ENCODE results near the gene NOVA2. TPM values are rescaled to one million over a fixed set of nuclear protein-coding genes. Genes with fewer than 3 reads are reported as not detected.

NOVA2 gene
- total RNA-seq, 1 experiment from 2014 or later, result 11.3 TPM

- peak; percentile 75 for DNase-seq (ENCODE audit: low spot score)
- Mint-ChIP-seq H3K27me3 (ENCODE audit: low read depth) (peaks cover 6% of the 10 kb centered on the region; the same call in 1 of the 2 replicates), H3K9me3 (no peaks in the 10 kb centered on the region), H3K27ac (peak overlapping the region; percentile 87), H3K4me1 (peaks cover 22% of the 10 kb centered on the region), H3K4me3 (peak overlapping the region; percentile 85), H3K36me3 (peaks cover 6% of the 10 kb centered on the region; the same call in 1 of the 2 replicates)
- 0 out of 2 replicates have a peak, but pooled peaks have one; percentile 8 for TF ChIP-seq NFE2L1 (CRISPR knock-in tag; IDR thresholded peaks at IDR 0.05)
- TF ChIP-seq ZNF416 (CRISPR knock-in tag; IDR thresholded peaks at IDR 0.05), result no peak
- no peak for TF ChIP-seq ZNF423 (CRISPR knock-in tag; IDR thresholded peaks at IDR 0.05)
- TF ChIP-seq JAZF1 (CRISPR knock-in tag; IDR thresholded peaks at IDR 0.05), result no peak
- TF ChIP-seq ATF3 (CRISPR knock-in tag; conservative IDR thresholded peaks at IDR 0.05), result no peak
- TF ChIP-seq CTCF (IDR thresholded peaks at IDR 0.05), result no peak
- peak; percentile 97 for TF ChIP-seq ZBTB21 (CRISPR knock-in tag; IDR thresholded peaks at IDR 0.05; ENCODE audit: borderline replicate concordance)
- no peak for TF ChIP-seq SMAD3 (CRISPR knock-in tag; IDR thresholded peaks at IDR 0.05; ENCODE audit: borderline replicate concordance)
- peak; percentile 90 for TF ChIP-seq ZNF121 (CRISPR knock-in tag; IDR thresholded peaks at IDR 0.05)
- no peak for TF ChIP-seq USF2 (CRISPR knock-in tag; IDR thresholded peaks at IDR 0.05)
- no peak for TF ChIP-seq AFF4 (CRISPR knock-in tag; IDR thresholded peaks at IDR 0.05; ENCODE audit: borderline replicate concordance)
- no peak for TF ChIP-seq ZBTB43 (CRISPR knock-in tag; IDR thresholded peaks at IDR 0.05)
- ChIA-PET CTCF (interaction anchor here (1.0 to 1.4 kb wide), 5 partner anchors 29 to 86 kb away, joined by 3 to 8 read pairs (median 4); no protein-coding TSS in a partner anchor), POLR2A (no interaction called here)
- ATAC-seq, result peak; percentile 7
These were observed 26.0 kb upstream of the NOVA2 start for GRCh38 chr19:45999653-46000121.

- Mint-ChIP-seq H3K27me3 (ENCODE audit: low read depth) (peaks cover 6% of the 10 kb centered on the region; the same call in 1 of the 2 replicates), H3K4me1 (peaks cover 22% of the 10 kb centered on the region), H3K27ac (peak overlapping the region; percentile 77), H3K36me3 (peaks cover 6% of the 10 kb centered on the region; the same call in 1 of the 2 replicates), H3K4me3 (peak overlapping the region; percentile 85), H3K9me3 (no peaks in the 10 kb centered on the region)
- TF ChIP-seq E2F5 (CRISPR knock-in tag; IDR thresholded peaks at IDR 0.05), result no peak
- TF ChIP-seq ZMAT4 (CRISPR knock-in tag; IDR thresholded peaks at IDR 0.05), result no peak
- no peak for TF ChIP-seq ARID4B (CRISPR knock-in tag; IDR thresholded peaks at IDR 0.05; ENCODE audit: borderline replicate concordance)
- no peak for TF ChIP-seq ZNF423 (CRISPR knock-in tag; IDR thresholded peaks at IDR 0.05)
- ATAC-seq, result no peak
- POLR2A ChIA-PET, result no interaction called here
- DNase-seq (ENCODE audit: low spot score), result no peak
- CTCF ChIA-PET, result interaction anchor here (1.0 to 1.4 kb wide), 6 partner anchors 18 to 85 kb away, joined by 3 to 8 read pairs (median 4); no protein-coding TSS in a partner anchor
These were observed 25.2 kb upstream of the NOVA2 start for GRCh38 chr19:45998834-45999233.
